Colon (tissue), 2 donors: ENCODE measurements around the gene ATP6V1B1.
"Not testable (repeated sequence)": the region's sequence is repeated elsewhere in the genome, so short reads cannot be mapped to it uniquely, and the experiment has no call there.

ENCODE experiments used
- FAIRE-seq: peaks from 2 replicates; lab custom pipeline; 2012; peaks lifted over from hg19 to GRCh38; lab: Jason Lieb, UNC
- donor health status: control.
- donor health status: control.

The ATP6V1B1 gene

DNA sequence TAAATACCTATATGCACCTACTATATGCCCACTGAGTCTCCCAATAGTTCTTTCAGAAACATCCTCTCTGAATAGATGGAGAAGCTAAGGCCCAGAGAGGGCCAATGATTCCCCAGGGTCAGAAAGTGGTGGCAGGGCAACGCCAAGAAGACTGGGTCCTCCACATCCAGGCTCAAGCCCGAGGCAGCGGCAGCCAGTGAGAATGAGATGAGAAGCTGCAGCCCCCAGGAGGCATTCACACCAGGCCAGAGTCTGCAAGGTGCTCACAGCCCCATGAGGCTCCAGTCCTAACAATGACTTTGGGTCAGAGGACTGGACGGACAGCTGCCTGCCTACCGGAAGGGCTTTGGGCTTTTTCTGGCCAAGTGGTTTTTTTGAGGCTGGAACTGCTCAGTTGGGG lies 55.4 kb downstream of the ATP6V1B1 start:
- FAIRE-seq: no peak

DNA sequence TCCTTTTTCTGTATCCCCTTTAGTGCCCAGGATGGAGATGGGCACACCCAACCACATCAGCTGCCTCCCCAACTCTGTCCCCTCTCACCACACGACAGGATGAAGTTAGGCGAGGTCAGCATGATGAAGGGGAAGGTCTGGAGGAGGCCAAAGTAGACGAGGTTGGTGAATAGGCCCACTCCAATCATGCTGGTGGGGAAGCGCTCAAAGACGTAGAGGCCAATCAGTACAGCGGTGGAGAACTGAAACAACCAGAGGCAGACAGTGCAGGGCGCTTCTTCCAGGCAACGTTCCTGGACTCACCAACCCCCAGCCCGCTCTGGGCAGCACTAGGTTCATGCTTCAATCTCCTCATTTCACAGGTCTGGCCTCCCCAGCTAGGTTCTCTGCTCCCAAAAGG lies 56.0 kb downstream of the ATP6V1B1 start:
- FAIRE-seq: no peak

DNA sequence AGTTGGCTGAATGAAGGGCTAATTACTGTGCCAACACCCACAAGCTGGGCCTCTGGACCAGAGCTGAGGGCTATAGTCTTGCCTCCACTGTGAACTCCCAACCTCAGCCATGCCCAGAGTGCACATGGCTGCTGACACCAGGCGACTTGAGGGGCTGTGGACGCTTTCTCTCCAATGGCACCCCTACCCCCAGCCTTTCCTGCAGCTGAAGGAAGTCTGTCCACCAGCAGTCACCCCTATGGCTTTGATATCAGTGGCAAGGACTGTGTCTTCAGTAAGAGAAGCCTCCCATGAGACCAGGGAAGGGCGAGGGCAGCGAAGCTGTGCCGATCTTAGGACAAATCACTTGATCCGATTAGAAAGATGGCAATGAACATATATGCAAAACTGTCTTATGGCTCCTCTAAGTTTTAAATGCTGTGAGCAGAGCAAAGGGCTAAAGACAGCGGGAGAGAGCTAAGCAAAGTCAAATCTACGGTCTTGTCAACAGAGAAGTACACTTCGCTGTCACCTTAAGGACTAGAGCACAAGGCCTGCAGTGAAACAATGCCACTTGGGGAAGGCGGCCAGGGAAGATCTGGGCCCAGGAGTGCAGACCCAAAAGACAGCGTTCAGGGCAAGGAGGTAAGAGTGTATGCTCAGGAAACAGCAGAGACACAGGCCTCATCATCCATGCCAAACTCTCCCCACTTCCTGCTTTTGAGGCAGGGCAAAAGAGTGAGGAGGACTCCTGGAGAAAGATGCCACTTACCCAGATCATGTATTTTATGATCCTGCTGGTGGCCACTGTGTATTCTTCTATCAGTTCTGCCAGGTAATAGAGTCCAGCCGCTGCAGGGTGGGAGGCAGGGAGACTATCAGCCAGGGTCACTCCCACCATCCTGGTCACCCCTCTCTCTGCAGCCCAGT lies 57.5 kb downstream of the ATP6V1B1 start:
- no peak for FAIRE-seq

DNA sequence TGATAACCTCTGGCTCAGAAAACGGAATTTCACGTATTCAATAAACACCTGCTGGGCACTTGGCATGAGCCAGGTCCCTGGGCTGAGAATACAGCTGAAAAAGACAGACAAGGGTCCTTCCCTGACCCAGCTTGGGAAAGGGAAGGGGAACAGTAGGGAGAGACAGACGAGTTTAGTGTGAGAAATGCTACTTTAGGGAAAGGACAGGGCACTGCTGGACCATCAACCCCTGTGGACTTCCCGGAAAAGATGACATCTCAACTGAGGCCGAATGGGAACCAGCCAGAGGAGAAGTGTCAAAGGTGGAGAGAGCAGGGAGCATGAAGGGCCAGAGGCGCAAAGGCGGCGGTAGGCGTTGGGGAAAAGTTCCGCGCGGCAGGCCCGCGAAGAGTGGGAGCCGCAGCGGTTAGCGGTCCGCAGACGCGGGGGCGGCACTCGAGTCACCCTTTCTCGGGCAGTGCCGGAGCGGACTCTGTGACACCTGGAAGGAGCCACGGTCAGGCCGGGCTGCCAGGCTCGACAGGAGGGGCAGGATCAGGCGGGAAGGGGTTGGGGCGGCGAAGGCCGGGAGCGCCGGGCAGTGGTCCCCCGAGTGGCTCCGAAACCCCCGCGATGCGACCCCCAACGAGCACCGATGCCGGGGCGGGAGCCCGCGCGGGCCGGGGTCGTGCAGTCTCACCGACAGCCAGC lies 58.5 kb downstream of the ATP6V1B1 start:
- FAIRE-seq: no peak

DNA sequence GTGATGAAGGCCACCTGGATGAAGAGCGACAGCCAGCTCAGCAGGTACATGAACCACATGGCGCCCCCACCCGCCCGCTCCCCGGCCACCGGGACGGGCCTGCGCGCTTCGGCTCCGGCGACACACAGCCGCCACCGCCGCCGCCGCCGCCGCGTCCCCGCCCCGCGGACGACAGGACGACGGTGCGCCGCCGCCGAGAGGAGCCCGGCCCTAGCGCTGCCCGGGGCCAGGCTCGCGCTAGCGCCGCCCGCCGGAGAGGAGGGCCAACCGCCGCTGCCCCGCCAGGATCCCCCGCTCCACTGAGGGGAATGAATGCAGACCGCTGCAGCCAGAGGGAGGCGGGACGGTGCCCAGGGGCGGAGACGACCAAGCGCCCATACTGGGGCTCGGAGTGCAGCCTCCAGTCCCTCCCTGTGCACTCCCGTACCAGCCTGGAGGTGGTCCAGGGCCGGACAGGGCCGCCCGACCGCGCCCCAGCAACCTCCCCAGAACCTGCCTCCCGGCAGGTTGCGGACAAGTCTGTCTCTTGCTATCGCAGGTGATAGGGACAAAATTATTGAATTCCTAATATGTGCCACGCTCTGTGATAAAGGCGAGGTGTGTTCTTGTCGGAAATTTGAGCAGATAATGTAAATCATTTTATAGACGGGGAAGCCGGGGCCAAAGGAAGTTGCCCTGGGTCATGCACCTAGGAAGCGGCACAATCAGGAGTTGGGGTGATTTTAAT lies 59.2 kb downstream of the ATP6V1B1 start, which contains the start of gene TEX261:
TSS of gene TEX261 (minus strand) at position 175 of the 727 bp plus-strand sequence. CDS start at position 59, 116 bp downstream.
- FAIRE-seq: no peak

DNA sequence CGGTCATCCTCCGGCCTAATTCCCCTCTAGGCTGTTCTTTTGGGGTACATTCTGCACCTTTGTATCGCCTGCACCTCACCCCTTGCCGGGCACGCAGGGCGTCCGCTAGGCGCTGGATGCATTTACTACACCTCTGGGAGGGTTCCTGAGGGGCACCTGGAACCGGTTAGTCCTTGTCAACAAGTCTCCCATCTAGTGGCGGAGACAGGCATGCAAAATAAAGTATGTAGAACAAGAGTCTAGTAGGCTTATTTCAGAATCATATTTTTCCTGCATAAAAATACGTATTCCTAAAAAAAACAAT lies 59.7 kb downstream of the ATP6V1B1 start:
- FAIRE-seq: no peak

DNA sequence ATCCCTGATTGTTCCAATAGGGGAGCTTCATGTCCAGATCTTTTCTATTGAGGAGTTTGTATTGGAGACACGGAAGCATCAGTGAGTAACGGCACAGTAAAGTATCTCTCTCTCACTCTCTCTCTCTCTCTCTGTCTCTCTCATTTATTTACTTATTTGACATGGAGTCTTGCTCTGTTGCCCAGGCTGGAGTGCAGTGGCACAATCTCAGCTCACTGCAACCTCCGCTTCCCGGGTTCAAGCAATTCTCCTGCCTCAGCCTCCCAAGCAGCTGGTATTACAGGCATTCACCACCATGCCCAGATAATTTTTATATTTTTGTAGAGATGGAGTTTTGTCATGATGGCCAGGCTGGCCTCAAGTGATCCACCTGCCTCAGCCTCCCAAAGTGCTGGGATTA lies 63.2 kb downstream of the ATP6V1B1 start:
- FAIRE-seq: not testable (repeated sequence)

DNA sequence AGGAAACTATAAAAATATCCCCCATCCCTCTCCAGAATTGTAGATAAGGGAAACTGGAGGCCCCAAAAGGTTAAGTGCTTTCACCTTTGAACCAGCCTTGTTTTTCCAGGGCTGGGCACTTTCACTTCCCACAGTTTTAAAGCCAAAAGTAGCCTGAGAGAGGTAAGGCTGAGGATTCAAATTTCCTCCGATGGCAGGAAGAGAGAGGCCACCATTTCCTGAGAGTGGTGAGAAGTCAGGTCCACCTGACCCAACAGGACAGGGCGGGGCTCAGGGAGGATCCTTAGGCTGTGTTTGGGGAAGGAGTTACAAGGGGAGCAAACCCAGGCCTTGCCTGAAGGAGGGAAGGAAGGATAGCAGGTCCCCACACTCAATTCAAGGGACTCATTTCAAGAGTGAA lies 63.7 kb downstream of the ATP6V1B1 start:
- FAIRE-seq: no peak

DNA sequence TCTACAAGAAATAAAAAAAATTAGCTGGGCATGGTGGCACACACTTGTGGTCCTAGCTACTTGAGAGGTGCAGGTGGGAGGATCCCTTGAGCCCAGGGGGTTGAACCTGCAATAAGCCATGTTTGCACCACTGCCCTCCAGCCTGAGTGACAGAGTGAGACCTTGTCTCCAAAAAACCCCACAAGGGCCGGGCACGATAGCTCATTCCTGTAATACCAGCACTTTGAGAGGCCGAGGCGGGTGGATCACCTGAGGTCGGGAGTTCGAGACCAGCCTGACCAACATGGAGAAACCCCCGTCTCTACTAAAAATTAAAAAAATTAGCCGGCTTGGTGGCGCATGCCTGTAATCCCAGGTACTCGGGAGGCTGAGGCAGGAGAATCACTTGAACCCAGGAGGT lies 64.2 kb downstream of the ATP6V1B1 start:
- FAIRE-seq: not testable (repeated sequence)

DNA sequence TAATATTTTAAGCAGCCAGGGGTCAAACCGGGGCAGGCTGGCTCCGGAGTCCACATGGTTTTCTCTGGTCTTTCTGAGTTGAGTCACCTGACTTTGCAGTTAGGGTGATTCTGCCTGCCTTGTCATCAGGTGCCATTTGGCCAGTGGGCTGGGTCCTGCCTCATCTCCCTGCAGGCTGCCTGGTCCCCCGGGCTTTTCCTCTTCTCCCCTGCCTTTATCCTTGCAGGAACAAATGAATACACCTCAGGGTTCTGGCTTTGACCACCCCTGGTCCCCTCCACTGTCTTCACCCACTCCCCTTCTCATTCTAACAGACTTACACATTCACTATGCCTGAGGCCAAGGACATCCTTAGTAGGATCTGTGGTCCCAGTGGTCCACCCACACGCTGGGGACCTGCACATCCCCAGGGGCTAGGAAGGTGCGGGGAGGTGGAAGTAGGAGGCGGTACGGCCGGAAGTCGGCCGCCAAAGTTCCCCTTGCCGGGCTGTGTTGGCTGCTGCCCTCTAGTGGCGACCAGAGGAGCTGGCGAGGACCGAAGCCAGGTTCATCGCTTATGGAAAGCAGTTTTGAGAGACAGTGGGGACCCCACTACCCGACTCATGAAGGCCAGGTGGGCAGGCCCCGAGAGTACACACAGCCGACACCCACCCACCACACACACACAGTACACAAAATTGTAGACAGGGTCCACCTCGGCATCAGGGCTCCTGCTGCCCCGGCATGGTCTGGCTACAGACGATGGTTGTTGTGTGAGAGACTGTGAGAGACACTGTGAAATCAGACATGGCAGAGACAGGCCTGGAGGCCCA lies 65.3 kb downstream of the ATP6V1B1 start:
- no peak for FAIRE-seq

DNA sequence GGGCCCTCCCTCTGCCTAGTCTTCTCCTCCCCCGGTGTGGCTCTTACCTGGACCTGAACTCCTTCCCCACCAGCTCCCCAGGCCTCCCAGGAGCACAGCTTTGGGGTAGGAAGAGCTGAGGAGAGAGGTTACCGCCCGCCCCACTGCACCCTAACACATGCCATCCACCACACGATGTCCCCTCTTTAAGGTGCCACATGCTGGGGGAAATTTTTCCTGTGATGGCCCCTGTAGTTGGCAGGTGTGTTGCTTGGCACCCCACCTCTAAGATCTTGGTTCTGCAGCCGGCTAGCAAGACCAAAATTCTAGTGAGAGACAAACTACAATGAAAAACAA lies 65.9 kb downstream of the ATP6V1B1 start:
- no peak for FAIRE-seq

DNA sequence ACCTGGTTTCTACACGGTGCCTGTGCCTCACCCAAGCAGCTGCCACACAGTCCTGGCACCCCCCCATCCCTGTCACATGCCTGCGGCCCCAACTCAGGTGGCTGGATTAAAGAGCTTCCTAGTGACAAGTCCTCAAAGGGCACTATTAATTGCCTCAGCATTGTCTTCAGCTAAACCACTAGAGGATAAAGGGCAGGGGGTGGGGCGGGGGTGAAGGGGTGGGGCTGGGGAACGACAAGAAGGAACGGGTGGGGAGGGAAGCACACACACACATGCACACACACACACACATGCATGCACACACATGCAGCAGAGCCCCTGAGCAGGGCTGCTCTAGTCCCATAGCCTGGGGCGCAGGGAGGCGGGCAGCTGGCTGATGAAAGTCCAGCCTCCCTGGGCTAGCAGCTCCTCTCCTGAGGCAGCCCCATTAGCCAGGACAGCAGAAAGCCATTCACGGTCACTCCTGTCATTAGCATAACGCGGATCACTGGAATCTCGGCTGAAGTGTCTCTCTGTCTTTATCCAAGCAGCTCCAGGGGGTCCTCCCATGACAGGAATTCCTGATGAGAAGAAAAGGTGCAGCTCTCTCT lies 66.4 kb downstream of the ATP6V1B1 start:
- FAIRE-seq: no peak

DNA sequence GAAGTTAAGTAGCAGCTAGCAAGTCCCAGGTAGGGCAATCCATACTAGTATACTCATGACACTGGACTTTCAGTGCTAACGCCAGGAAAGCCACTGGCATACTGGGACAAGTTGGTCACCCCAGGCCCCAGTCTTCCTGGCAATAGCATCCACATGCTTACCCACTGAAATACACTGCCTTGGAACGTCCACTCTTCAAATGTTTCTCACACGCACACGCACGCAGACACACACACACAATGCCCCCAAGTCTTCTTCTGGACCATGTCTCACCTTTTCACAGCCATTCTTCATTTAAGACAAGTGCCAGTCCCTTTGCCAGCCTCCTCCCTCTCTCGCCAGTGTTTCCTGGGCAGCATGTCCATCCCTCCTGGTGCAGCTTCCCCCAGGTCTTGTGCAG lies 67.7 kb downstream of the ATP6V1B1 start:
- no peak for FAIRE-seq

DNA sequence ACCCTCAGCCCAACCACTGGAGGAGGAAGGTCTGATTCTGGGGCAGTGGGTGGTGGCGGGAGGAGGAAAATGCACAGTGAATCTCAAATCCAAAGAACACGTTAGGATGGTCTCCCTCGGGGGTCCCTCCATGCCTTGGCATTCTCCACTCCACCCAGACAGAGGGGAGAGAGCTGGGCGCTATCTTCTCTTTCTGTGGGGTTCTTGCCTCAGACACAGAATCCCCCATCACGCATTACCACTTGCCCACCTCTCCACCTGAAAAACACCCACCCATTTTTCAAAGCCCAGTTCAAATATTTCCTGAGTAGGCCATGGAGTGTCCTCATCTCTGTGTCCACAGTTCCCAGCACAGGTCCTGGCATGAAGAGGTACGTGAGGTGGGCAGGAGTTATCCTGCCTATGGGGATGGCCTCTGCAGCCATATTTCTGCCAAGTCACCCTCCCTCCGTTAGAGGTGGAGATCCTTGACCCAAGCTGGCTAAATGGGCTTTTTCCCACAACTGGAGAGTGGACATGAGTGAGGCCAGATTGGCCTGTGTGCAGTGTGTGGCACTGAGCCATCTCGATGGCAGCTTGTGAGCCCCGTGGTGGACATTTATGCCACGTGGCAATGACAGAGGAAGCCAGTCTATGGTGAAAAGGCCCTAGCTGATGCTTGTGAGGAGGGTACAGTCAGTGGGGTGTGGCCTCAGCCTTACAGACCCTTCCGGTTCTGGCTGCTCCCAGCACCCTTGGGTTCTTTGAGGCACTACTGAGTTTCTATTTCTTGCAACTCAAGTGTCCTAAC lies 68.5 kb downstream of the ATP6V1B1 start:
- no peak for FAIRE-seq

DNA sequence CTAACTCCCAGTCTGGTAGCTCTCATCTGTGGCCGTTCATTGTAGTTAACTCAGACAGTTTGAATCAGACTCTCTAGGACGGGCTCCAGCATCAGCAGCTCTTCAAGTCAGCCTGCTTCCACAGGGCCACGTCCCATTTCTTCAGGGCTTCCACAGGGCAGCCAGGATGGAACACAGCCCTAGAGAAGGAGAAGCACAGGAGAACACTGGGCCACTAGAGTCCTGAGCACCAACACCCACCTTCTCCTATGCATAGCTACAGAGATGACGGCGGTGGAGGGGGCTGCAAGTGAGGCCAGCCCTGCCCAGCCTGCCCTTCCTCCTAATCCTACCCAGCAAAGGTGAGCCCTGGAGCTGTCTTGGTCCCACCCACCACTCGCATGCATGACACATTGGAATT lies 69.2 kb downstream of the ATP6V1B1 start:
- FAIRE-seq: no peak

DNA sequence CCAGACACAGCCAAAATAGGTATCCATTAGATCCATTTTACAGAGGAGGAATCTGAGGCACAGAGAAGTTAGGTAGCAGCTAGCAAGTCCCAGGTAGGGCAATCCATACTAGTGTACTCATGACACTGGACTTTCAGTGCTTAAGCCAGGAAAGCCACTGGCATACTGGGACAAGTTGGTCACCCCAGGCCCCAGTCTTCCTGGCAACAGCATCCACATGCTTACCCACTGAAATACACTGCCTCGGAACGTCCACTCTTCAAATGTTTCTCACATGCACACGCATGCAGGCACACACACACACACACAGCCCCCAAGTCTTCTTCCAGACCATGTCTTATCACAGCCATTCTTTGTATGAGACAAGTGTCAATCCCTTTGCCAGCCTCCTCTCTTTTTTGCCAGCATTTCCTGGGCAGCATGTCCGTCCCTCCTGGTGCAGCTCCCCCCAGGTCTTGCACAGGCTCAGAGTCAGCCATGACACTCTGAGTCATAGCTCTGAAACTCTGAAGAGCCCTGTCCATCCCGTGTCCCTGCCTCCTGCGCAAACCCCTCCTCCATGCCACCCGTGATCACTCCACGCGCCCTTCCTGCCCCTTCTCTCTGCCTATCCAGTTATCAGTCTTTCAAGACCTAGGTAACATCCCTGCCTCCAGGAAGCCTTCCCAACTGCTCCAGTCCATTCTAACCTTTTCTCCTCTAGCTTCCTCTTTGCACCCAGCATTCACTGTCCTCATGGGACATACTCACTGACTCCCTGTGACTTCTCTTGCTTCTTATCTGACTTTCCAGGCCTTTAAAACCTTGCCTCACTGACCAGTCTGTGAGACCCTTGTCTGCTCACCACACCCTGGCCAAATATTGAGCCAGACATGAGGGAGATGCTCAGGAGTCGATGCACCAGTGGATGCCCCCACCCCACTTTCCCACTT lies 69.8 kb downstream of the ATP6V1B1 start:
- FAIRE-seq: no peak

DNA sequence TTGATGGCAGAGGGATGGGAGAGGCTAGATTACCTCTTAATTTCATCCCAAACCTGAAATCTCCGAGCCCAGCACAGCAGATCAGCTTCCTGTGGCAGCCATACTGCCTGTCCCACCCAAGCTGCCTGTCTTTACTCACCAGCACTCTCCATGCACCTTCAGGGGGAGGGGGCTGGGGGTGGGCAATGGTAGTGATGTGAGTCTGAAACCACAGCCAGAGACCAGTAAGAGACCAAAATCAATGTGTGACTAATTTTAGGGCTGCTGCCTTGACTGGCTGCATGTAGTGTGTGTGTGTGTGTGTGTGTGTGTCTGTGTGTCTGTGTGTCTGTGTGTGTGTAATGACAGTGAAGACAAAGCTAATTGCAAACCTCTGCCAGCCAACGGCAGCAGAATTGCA lies 70.6 kb downstream of the ATP6V1B1 start:
- no peak for FAIRE-seq

DNA sequence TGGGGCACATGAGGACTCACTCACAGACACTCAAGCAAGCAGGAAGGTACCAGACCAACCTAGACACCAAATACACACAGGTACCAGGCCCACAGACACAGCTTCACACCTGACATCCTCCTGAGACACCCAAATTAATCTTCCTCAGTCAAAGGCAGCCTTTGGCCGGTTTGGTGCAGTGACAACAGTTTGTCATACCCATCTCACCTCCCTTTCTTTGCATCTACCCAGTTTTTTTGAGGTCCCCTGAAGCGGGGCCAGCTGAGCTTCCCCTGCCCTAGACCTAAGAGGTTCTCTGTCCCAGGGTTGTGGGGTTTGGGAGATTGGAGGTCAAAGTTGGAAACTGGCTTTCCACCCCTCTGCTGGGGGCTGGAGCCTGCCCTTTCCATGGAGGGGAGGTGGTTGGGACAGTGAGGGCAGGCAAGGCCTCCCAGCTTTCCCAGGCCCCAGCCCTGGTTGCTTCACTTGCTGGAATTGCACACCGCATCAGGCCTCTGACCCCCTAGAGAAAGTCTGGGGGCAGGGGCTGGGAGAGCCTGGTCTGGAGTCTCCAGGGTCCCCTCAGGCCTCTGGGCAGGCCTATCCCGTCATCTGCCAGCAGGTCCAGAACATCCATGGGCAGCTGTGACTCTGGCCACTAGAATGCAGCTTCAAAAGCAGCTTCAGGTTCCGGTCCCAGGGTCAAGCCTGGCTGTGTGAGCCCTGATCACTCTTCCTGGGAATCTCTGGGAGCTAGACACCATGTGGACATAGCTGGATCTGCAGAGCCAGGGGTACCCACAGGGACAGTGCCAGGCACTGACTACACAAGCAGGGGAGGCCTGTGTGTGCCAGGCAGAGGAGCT lies 71.5 kb downstream of the ATP6V1B1 start:
- no peak for FAIRE-seq

DNA sequence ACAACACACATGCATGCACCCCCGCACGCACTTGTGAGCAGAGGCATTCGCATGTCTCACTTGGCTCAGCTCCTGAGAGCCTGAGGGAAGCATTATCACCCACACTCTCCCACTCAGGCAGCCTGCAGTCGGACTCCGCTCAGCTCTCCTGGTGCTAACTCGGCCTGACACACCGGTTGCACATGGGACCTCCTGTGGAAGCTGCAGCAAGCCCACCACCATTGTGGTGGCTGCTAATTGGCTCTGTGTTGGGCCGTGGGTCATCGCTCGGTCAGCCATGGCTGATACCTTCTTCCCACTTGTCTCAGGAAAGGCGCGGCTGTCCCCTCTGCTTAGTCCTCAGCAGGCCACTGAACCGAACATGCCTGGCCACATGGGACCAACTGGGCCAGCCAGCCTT lies 72.6 kb downstream of the ATP6V1B1 start:
- no peak for FAIRE-seq
